ENCODE results near the gene NXF1. TPM values are rescaled to one million over a fixed set of nuclear protein-coding genes. Genes with fewer than 3 reads are reported as not detected.
"Not testable (repeated sequence)": the region's sequence is repeated elsewhere in the genome, so short reads cannot be mapped to it uniquely, and the experiment has no call there.

The NXF1 gene
- 7.6 and 12.3 TPM in 2 replicates for total RNA-seq

- DNase-seq (ENCODE audit: low read depth in 2 of 2), result peak; percentile 95 to 98
These were observed at the start of gene NXF1 for GRCh38 chr11:62805076-62805892. Gene NXF1 (minus strand): TSS chr11:62805440. CDS start chr11:62805356, 84 bp downstream.

- no peak for DNase-seq (ENCODE audit: low read depth in 2 of 2)
These were observed 49.0 kb upstream of the NXF1 start for GRCh38 chr11:62854013-62854824.

- no peak for DNase-seq (ENCODE audit: low read depth in 2 of 2)
These were observed 48.2 kb upstream of the NXF1 start for GRCh38 chr11:62853279-62853965.

GRCh38 chr11:62852523-62853188 is 47.4 kb upstream of the NXF1 start:
- DNase-seq (ENCODE audit: low read depth in 2 of 2), result no peak

- no peak for DNase-seq (ENCODE audit: low read depth in 2 of 2)
These were observed 46.7 kb upstream of the NXF1 start for GRCh38 chr11:62851807-62852522.

- DNase-seq (ENCODE audit: low read depth in 2 of 2), result no peak
These were observed 45.9 kb upstream of the NXF1 start for GRCh38 chr11:62850911-62851806.

- no peak for DNase-seq (ENCODE audit: low read depth in 2 of 2)
These were observed 42.6 kb upstream of the NXF1 start for GRCh38 chr11:62847767-62848314.

- DNase-seq (ENCODE audit: low read depth in 2 of 2), result no peak
These were observed 40.9 kb upstream of the NXF1 start for GRCh38 chr11:62846177-62846576.

GRCh38 chr11:62844154-62844553 is 38.9 kb upstream of the NXF1 start:
- no peak for DNase-seq (ENCODE audit: low read depth in 2 of 2)

GRCh38 chr11:62843466-62843865 is 38.2 kb upstream of the NXF1 start:
- DNase-seq (ENCODE audit: low read depth in 2 of 2), result no peak

GRCh38 chr11:62842891-62843290 is 37.7 kb upstream of the NXF1 start:
- DNase-seq (ENCODE audit: low read depth in 2 of 2), result not testable (repeated sequence)

GRCh38 chr11:62842171-62842741 is 37.0 kb upstream of the NXF1 start:
- no peak for DNase-seq (ENCODE audit: low read depth in 2 of 2)

GRCh38 chr11:62841361-62842170 is 36.3 kb upstream of the NXF1 start:
- peak; percentile 98 to 99 for DNase-seq (ENCODE audit: low read depth in 2 of 2)

- peak; percentile 67 to 71 for DNase-seq (ENCODE audit: low read depth in 2 of 2)
These were observed 35.6 kb upstream of the NXF1 start for GRCh38 chr11:62840721-62841360.

- DNase-seq (ENCODE audit: low read depth in 2 of 2), result peak; percentile 95 to 96
These were observed 34.1 kb upstream of the NXF1 start, which contains the start of gene WDR74 for GRCh38 chr11:62839050-62839945. Gene WDR74 (minus strand): TSS chr11:62839590. CDS start chr11:62839570, 20 bp downstream.

GRCh38 chr11:62835336-62835735 is 30.1 kb upstream of the NXF1 start:
- no peak for DNase-seq (ENCODE audit: low read depth in 2 of 2)

Data from lung microvascular endothelial cell (primary cell).